Retinal pigment epithelial cell (primary cell): ENCODE data around the gene LINC01488.

Source experiments
- DNase-seq: peaks from one replicate; pipeline ENCODE4 v3.0.0-alpha.2; 2010; ENCODE audit warnings: low read depth
- H3K4me3 ChIP-seq: 2 replicates; pipeline ENCODE4 v1.5.1; 2011; ENCODE audit warnings: mild to moderate bottlenecking, low read length, control low read depth, moderate library complexity
- CTCF ChIP-seq: conservative IDR thresholded peaks from 2 replicates; pipeline ENCODE4 v1.5.1; 2011; ENCODE audit warnings: low read depth, low read length, control low read depth, inconsistent platforms

Gene LINC01488

GRCh38 chr11:69491071-69492031 is 9.9 kb downstream of the LINC01488 start:
- no peak overlapping the region for H3K4me3 ChIP-seq
- no peak for DNase-seq
- no peak for TF ChIP-seq CTCF

GRCh38 chr11:69492201-69492991 is 10.9 kb downstream of the LINC01488 start:
- no peak for TF ChIP-seq CTCF
- H3K4me3 ChIP-seq: no peak overlapping the region
- no peak for DNase-seq

GRCh38 chr11:69493931-69494821 is 12.7 kb downstream of the LINC01488 start:
- TF ChIP-seq CTCF: no peak
- no peak for DNase-seq
- H3K4me3 ChIP-seq: no peak overlapping the region

- no peak for DNase-seq
Observed at GRCh38 chr11:69494851-69495250, 13.4 kb downstream of the LINC01488 start.

GRCh38 chr11:69495441-69496201 is 14.2 kb downstream of the LINC01488 start:
- TF ChIP-seq CTCF: no peak
- DNase-seq: no peak
- H3K4me3 ChIP-seq: no peak overlapping the region

More at GRCh38 chr11:69494851-69495250, 13.4 kb downstream of the LINC01488 start:
- H3K4me3 ChIP-seq: no peak overlapping the region
- TF ChIP-seq CTCF: no peak

- no peak for DNase-seq
- no peak overlapping the region for H3K4me3 ChIP-seq
- TF ChIP-seq CTCF: no peak
Observed at GRCh38 chr11:69496202-69496557, 14.7 kb downstream of the LINC01488 start.
